Measurements from ENCODE around the gene BOC.
"Not testable (repeated sequence)": the region's sequence is repeated elsewhere in the genome, so short reads cannot be mapped to it uniquely, and the experiment has no call there.

BOC gene

GRCh38 chr3:113166719-113167492 lies 44.5 kb upstream of the BOC start:
- H3K36me3 ChIP-seq (ENCODE audit: control insufficient read depth, insufficient read depth, low read length): no peaks in the 10 kb centered on the region
- no peak for TF ChIP-seq CTCF (IDR thresholded peaks at IDR 0.05; ENCODE audit: insufficient read depth, low read length, poor library complexity, severe bottlenecking)
- H3K4me3 ChIP-seq (replicated peaks; ENCODE audit: low read depth, low read length): no peak overlapping the region
- no peaks in the 10 kb centered on the region; the same call in 1 of the 2 replicates for H3K27me3 ChIP-seq (replicated peaks; ENCODE audit: control insufficient read depth, insufficient read depth, low read length)
- DNase-seq (ENCODE audit: extremely low read depth, insufficient read length): no peak

- no peak for DNase-seq (ENCODE audit: extremely low read depth, insufficient read length)
- H3K27me3 ChIP-seq (replicated peaks; ENCODE audit: control insufficient read depth, insufficient read depth, low read length): no peaks in the 10 kb centered on the region; the same call in 1 of the 2 replicates
- H3K36me3 ChIP-seq (ENCODE audit: control insufficient read depth, insufficient read depth, low read length): no peaks in the 10 kb centered on the region
- no peak for TF ChIP-seq CTCF (IDR thresholded peaks at IDR 0.05; ENCODE audit: insufficient read depth, low read length, poor library complexity, severe bottlenecking)
- no peak overlapping the region for H3K4me3 ChIP-seq (replicated peaks; ENCODE audit: low read depth, low read length)
These were observed 43.2 kb upstream of the BOC start for GRCh38 chr3:113167825-113168801.

- Histone ChIP-seq H3K4me3 (replicated peaks; ENCODE audit: low read depth, low read length) (no peak overlapping the region), H3K27me3 (replicated peaks; ENCODE audit: control insufficient read depth, insufficient read depth, low read length) (no peaks in the 10 kb centered on the region; the same call in 1 of the 2 replicates), H3K36me3 (ENCODE audit: control insufficient read depth, insufficient read depth, low read length) (no peaks in the 10 kb centered on the region)
- DNase-seq (ENCODE audit: extremely low read depth, insufficient read length): no peak
- TF ChIP-seq CTCF (IDR thresholded peaks at IDR 0.05; ENCODE audit: insufficient read depth, low read length, poor library complexity, severe bottlenecking): no peak
These were observed 41.4 kb upstream of the BOC start for GRCh38 chr3:113169891-113170452.

GRCh38 chr3:113170771-113171170 lies 40.6 kb upstream of the BOC start:
- Histone ChIP-seq H3K36me3 (ENCODE audit: control insufficient read depth, insufficient read depth, low read length) (no peaks in the 10 kb centered on the region), H3K27me3 (replicated peaks; ENCODE audit: control insufficient read depth, insufficient read depth, low read length) (no peaks in the 10 kb centered on the region; the same call in 1 of the 2 replicates), H3K4me3 (replicated peaks; ENCODE audit: low read depth, low read length) (no peak overlapping the region)
- no peak for TF ChIP-seq CTCF (IDR thresholded peaks at IDR 0.05; ENCODE audit: insufficient read depth, low read length, poor library complexity, severe bottlenecking)
- no peak for DNase-seq (ENCODE audit: extremely low read depth, insufficient read length)

GRCh38 chr3:113171675-113172300 lies 39.6 kb upstream of the BOC start:
- not testable (repeated sequence) for DNase-seq (ENCODE audit: extremely low read depth, insufficient read length); H3K4me3 ChIP-seq (replicated peaks; ENCODE audit: low read depth, low read length)

More at GRCh38 chr3:113171675-113172300, 39.6 kb upstream of the BOC start:
- H3K36me3 ChIP-seq (ENCODE audit: control insufficient read depth, insufficient read depth, low read length); H3K27me3 ChIP-seq (replicated peaks; ENCODE audit: control insufficient read depth, insufficient read depth, low read length): not testable (repeated sequence)

Data from GM06990 (cell line).